A673 (cell line): ENCODE data around the gene BAIAP3. TPM values are rescaled to one million over a fixed set of nuclear protein-coding genes. Genes with fewer than 3 reads are reported as not detected.
"Not testable (repeated sequence)": the region's sequence is repeated elsewhere in the genome, so short reads cannot be mapped to it uniquely, and the experiment has no call there.

Experiments used
- BruUV-seq: library from RNA; stranded (reverse); fragments of 400-500 nt; replicated peaks from 2 replicates; lab custom pipeline; 2021; lab: Mats Ljungman, UMichigan
- CTCF ChIA-PET: fragments of 300-600 bp; sonication (Branson Sonifier 250); formaldehyde crosslinking; loops from one replicate; lab custom pipeline; 2022; ENCODE audit warnings: antibody characterized with exemption; lab: Charles Lee
- POLR2A ChIA-PET: fragments of 300-600 bp; sonication (Branson Sonifier 250); formaldehyde crosslinking; loops from one replicate; lab custom pipeline; 2022; ENCODE audit warnings: antibody characterized with exemption; ENCODE audit not compliant: low non-redundant PET; lab: Charles Lee
- DNase-seq: peaks from one replicate; pipeline ENCODE4 v3.0.0-alpha.2; 2015; ENCODE audit warnings: low spot score
- H3K27ac ChIP-seq: fragments of 200-600 bp; sonication (generic); 2 replicates; pipeline ENCODE4 v1.5.1; 2016; ENCODE audit warnings: mixed run types, low read depth, mild to moderate bottlenecking, mixed read lengths, antibody characterized with exemption, low read length; ENCODE audit not compliant: poor library complexity, severe bottlenecking
- H3K27me3 ChIP-seq: fragments of 200-600 bp; sonication (generic); replicated peaks from 2 replicates; pipeline ENCODE4 v1.6.1; 2017; ENCODE audit warnings: mixed run types, low read depth, mild to moderate bottlenecking, mixed read lengths, antibody characterized with exemption, low read length; ENCODE audit not compliant: insufficient read depth, poor library complexity
- H3K36me3 ChIP-seq: fragments of 200-600 bp; sonication (generic); 2 replicates; pipeline ENCODE4 v1.6.1; 2016; ENCODE audit warnings: mixed run types, mild to moderate bottlenecking, mixed read lengths, antibody characterized with exemption, low read length; ENCODE audit not compliant: insufficient read depth, poor library complexity, severe bottlenecking
- H3K4me1 ChIP-seq: fragments of 200-600 bp; sonication (generic); 2 replicates; pipeline ENCODE4 v1.6.1; 2017; ENCODE audit warnings: mixed run types, mild to moderate bottlenecking, mixed read lengths, antibody characterized with exemption, low read length; ENCODE audit not compliant: insufficient read depth, poor library complexity, severe bottlenecking
- H3K4me3 ChIP-seq: fragments of 200-600 bp; sonication (generic); 2 replicates; pipeline ENCODE4 v1.5.1; 2016; ENCODE audit warnings: low read depth, mixed run types, mild to moderate bottlenecking, mixed read lengths, low read length; ENCODE audit not compliant: poor library complexity, severe bottlenecking
- H3K9me3 ChIP-seq: fragments of 200-600 bp; sonication (generic); 2 replicates; pipeline ENCODE4 v1.6.1; 2016; ENCODE audit warnings: mixed run types, low read depth, mild to moderate bottlenecking, mixed read lengths, antibody characterized with exemption, low read length; ENCODE audit not compliant: poor library complexity, severe bottlenecking
- EZH2 ChIP-seq: fragments of 200-600 bp; sonication (generic); IDR thresholded peaks from 2 replicates; pipeline ENCODE4 v1.6.1; 2017; ENCODE audit warnings: borderline replicate concordance, low read depth, mild to moderate bottlenecking, mixed read lengths, antibody characterized with exemption, low read length; ENCODE audit not compliant: poor library complexity, severe bottlenecking
- intact Hi-C: fragments of 100-400 bp; cut with micrococcal nuclease; formaldehyde crosslinking; loops from one replicate; pipeline ENCODE4 v1.10.0; 2022; ENCODE audit not compliant: unreplicated experiment
- total RNA-seq: library from RNA; stranded (reverse); gene quantifications from 2 replicates; pipeline ENCODE4 v1.2.3, GENCODE V29; 2021
- TF ChIP-seq, protein P1 (sequence below): fragments of 300-800, 200-600 bp; sonication (generic); conservative IDR thresholded peaks from 2 replicates; pipeline ENCODE4 v1.5.1; 2017; ENCODE audit warnings: low read depth, mild to moderate bottlenecking, antibody characterized with exemption, low read length, moderate library complexity, mixed read lengths

BAIAP3 gene
- total RNA-seq, 1 experiment from 2014 or later, result 2.0 TPM

DNA sequence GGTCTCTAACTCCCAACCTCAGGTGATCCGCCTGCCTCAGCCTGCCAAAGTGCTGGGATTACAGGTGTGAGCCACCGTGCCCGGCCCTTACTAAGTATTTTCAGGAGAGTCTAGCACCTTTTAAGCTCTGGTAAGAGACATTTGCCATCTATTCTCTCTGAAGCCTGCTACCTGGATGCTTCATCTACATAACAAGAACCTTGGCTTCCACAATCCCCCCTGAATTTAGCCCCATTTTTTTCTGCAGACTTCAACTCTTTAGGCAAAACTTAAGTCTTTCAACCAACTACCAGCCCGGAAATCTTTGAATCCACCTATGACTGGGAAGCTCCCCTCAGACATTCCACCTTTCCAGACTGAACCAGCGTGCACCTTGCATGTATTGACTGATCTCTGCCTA lies 38.0 kb upstream of the BAIAP3 start:
- no peaks in the 10 kb centered on the region for H3K36me3 ChIP-seq

DNA sequence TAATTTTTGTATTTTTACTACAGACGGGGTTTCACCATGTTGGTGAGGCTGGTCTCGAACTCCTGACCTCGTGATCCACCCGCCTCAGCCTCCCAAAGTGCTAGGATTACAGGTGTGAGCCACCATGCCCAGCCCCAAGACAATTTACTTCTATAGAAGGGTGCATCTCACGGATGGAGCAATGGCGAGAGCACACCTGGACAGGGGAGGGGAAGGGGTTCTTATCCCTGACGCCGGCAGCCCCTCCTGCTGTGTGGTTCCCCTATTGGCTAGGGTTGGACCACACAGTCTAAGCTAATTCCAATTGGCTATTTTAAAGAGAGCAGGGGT lies 36.8 kb upstream of the BAIAP3 start:
- H3K4me1 ChIP-seq, BruUV-seq, POLR2A ChIA-PET, CTCF ChIA-PET, H3K4me3 ChIP-seq, H3K36me3 ChIP-seq, intact Hi-C loops, H3K27ac ChIP-seq, H3K27me3 ChIP-seq, H3K9me3 ChIP-seq, DNase-seq: not testable (repeated sequence)

More for the DNA sequence above, 38.0 kb upstream of the BAIAP3 start:
- no TSS peak for BruUV-seq
- DNase-seq, result no peak
- intact Hi-C loops, result no loop called here
- no peak overlapping the region for H3K4me3 ChIP-seq
- TF ChIP-seq, protein P1, sequence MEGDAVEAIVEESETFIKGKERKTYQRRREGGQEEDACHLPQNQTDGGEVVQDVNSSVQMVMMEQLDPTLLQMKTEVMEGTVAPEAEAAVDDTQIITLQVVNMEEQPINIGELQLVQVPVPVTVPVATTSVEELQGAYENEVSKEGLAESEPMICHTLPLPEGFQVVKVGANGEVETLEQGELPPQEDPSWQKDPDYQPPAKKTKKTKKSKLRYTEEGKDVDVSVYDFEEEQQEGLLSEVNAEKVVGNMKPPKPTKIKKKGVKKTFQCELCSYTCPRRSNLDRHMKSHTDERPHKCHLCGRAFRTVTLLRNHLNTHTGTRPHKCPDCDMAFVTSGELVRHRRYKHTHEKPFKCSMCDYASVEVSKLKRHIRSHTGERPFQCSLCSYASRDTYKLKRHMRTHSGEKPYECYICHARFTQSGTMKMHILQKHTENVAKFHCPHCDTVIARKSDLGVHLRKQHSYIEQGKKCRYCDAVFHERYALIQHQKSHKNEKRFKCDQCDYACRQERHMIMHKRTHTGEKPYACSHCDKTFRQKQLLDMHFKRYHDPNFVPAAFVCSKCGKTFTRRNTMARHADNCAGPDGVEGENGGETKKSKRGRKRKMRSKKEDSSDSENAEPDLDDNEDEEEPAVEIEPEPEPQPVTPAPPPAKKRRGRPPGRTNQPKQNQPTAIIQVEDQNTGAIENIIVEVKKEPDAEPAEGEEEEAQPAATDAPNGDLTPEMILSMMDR, result no peak
- no peak for TF ChIP-seq EZH2
- ChIA-PET CTCF (no interaction called here), POLR2A (no interaction called here)
- H3K9me3 ChIP-seq, result no peaks in the 10 kb centered on the region
- H3K27ac ChIP-seq, result no peak overlapping the region
- no peaks in the 10 kb centered on the region for H3K4me1 ChIP-seq
- H3K27me3 ChIP-seq, result no peaks in the 10 kb centered on the region

DNA sequence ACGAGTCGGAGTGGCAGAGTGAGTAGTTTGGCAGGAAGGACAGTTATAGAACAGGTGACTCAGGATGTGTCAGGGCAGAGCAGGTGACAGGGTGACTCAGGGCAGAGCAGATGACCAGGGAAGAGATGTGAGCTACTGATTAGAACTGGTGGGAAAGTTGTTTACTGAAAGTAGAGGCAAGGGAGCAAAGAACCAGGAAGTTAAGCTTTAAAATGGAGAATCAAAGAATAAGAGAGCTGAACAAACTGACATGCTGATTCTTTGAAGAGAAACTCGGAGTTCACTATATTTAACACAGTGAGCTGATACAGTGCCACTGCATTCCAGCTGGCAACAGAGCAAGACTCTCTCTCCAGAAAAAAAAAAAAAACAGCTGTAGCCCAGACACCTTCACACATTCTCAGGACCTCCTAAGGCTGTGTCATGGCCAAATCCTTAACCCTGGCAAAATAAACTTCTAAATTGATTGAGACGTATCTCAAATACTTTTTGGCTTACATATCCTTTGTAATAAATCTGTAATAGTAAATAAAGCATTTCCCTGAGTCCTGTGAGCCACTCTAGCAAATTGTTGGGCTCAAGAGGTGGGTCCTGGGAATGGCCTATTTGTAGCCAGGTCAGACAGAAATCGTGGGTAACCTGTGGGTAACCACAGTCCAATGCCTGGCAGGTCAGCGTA lies 36.3 kb upstream of the BAIAP3 start:
- no TSS peak for BruUV-seq
- ChIA-PET POLR2A (no interaction called here), CTCF (no interaction called here)
- Histone ChIP-seq H3K9me3 (no peaks in the 10 kb centered on the region), H3K36me3 (no peaks in the 10 kb centered on the region), H3K4me3 (no peak overlapping the region), H3K27ac (no peak overlapping the region), H3K4me1 (no peaks in the 10 kb centered on the region), H3K27me3 (no peaks in the 10 kb centered on the region)
- TF ChIP-seq, protein P1, result no peak
- no peak for TF ChIP-seq EZH2
- intact Hi-C loops, result no loop called here
- DNase-seq, result no peak

DNA sequence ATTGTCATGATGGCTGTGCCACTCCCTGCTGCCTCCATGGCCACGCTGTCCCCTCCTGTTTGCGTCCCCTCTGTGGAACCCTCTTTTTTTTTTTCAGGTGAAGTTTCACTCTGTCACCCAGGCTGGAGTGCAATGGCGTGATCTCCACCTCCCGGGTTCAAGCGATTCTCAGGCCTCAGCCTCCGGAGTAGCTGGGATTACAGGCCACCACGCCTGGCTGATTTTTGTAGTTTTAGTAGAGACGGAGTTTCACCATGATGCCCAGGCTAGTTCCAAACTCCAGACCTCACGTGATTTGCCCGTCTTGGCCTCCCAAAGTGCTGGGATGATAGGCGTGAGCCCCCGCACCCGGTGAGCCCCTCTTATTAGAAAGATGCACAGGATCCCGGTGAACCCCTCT lies 35.0 kb upstream of the BAIAP3 start:
- H3K4me3 ChIP-seq, result no peak overlapping the region
- H3K9me3 ChIP-seq, result no peaks in the 10 kb centered on the region
- BruUV-seq, result no TSS peak
- H3K4me1 ChIP-seq, result no peaks in the 10 kb centered on the region
- TF ChIP-seq EZH2, result no peak
- TF ChIP-seq, protein P1, result no peak
- no peaks in the 10 kb centered on the region for H3K36me3 ChIP-seq
- intact Hi-C loops, result no loop called here
- no peak for DNase-seq
- no peaks in the 10 kb centered on the region for H3K27me3 ChIP-seq
- POLR2A ChIA-PET, result no interaction called here
- CTCF ChIA-PET, result no interaction called here
- no peak overlapping the region for H3K27ac ChIP-seq
